ENCODE measurements around the gene TNC.

Gene TNC

DNA sequence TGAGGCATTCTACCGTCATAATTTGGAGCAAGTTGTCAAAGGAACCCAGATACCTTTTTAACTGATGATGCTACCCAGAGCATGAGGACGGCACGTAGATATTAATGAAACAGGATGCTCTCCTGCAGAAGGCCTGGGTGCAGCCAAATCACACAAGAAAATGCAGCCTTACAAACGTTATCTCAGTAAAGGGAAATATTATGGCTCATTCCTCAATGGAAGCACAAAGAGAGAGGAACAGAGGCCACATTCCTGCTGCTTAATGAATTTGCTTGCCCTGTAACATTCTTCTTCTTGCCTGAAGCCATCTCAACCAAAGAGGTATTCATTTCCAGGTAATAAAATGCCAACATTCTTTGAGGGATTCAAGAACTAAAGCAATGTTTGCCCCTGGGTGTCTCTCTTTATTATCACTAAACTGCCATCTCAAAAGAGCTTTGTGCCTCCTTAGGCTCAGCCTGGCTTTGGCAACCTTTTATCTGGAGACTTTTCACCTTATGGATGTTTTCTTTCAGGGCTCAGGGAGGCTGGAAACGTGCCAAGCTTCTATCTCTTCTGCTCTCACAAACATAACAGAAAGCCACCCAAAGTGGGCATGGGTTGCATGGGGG lies 92.9 kb downstream of the TNC start:
- in situ Hi-C loops (cut with MboI; ENCODE audit: low pct_unique_long_range_greater_than_20kb, low sequenced_read_pairs), result loop anchor here (25.0 kb wide), 2 partner anchors 288 to 613 kb away; no protein-coding TSS in a partner anchor
- DNase-seq, result no peak

DNA sequence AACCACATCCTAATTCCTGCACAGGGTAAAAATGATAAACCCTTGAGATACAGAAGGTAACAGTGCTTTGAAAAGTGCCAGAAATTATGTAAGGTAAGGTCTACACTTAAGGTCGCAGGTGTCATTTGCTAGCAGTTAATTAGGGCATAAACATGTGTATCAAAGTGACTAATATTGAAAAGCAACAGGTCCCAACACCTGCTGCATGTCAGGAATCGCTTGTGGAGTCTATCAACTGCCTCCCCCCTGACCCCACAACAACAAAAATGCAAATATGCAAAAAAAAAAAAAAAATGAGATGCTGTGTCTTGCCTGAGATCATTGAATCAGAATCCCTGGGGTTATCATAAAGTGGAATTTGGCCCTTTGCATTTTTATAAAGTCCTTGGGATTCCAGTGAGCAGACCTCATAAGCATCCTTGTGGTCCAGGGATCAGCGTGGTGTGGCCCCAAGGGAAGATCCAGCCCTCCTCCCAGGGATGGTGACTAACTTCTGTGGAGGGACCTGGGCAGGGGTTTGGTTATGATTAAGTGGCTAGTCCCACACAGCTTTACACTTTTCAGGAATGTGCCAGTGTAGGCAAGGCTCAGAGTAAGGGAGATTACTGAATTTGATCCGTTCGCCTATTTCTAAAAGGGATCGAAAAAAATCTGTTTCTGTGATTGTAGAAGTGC lies 95.1 kb downstream of the TNC start:
- no peak for DNase-seq
- in situ Hi-C loops (cut with MboI; ENCODE audit: low pct_unique_long_range_greater_than_20kb, low sequenced_read_pairs), result loop anchor here (25.0 kb wide), 2 partner anchors 286 to 611 kb away; no protein-coding TSS in a partner anchor

GRCh38 chr9:115018547-115019435 lies 99.2 kb downstream of the TNC start:
- in situ Hi-C loops (cut with MboI; ENCODE audit: low pct_unique_long_range_greater_than_20kb, low sequenced_read_pairs), result loop anchor here (25.0 kb wide), 2 partner anchors 281 to 606 kb away; no protein-coding TSS in a partner anchor
- no peak for DNase-seq

DNA sequence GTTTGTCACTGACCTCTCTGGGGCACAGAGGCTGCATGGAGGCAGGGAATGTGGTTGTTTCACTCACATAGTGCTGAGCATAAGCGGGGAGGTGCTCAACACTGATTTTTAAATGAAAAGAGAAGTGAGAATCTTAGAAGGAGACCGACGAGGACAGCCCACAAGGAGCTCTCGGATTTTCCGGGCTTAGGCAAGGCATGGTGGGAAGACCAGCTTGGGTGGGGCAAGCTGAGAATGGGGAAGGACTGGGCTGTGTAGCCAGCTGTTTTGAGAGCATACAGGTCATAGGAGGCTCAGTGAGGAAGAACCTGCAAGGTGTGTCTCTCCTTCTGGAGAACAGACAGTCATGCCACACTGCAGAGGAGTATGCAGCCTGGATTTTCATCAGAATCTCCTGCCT lies 101.6 kb downstream of the TNC start:
- DNase-seq, result no peak
- in situ Hi-C loops (cut with MboI; ENCODE audit: low pct_unique_long_range_greater_than_20kb, low sequenced_read_pairs), result loop anchor here (25.0 kb wide), 2 partner anchors 279 to 604 kb away; no protein-coding TSS in a partner anchor

- peak; percentile 21 for DNase-seq
- in situ Hi-C loops (cut with MboI; ENCODE audit: low pct_unique_long_range_greater_than_20kb, low sequenced_read_pairs), result loop anchor here (25.0 kb wide), 2 partner anchors 278 to 603 kb away; no protein-coding TSS in a partner anchor
Observed at GRCh38 chr9:115015018-115015635, 102.8 kb downstream of the TNC start.

GRCh38 chr9:115014438-115014837 lies 103.5 kb downstream of the TNC start:
- DNase-seq, result no peak
- in situ Hi-C loops (cut with MboI; ENCODE audit: low pct_unique_long_range_greater_than_20kb, low sequenced_read_pairs), result loop anchor here (25.0 kb wide), 2 partner anchors 277 to 602 kb away; no protein-coding TSS in a partner anchor

DNA sequence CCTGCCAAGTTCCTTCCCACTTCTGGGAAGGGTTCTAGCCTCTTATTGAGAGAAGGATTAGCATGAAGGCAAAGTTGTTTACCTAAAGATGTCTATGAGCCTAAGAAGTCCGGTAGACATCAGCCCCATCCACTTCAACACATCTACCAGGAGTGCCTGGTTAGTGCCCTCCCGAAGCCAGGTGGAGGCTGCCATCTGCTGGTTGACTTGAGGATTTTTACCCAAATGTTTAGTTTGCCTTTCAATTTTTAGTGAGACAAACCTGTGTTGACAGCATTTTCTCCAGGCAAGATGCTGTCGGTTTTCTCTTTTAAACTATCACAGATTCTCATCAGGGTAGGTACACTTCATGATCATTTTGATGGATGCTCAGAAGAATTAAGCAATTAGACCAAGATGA lies 104.0 kb downstream of the TNC start:
- in situ Hi-C loops (cut with MboI; ENCODE audit: low pct_unique_long_range_greater_than_20kb, low sequenced_read_pairs), result loop anchor here (25.0 kb wide), 2 partner anchors 277 to 602 kb away; no protein-coding TSS in a partner anchor
- DNase-seq, result peak; percentile 51

GRCh38 chr9:115012486-115012885 lies 105.5 kb downstream of the TNC start:
- no peak for DNase-seq
- in situ Hi-C loops (cut with MboI; ENCODE audit: low pct_unique_long_range_greater_than_20kb, low sequenced_read_pairs), result loop anchor here (25.0 kb wide), 2 partner anchors 275 to 600 kb away; no protein-coding TSS in a partner anchor

DNA sequence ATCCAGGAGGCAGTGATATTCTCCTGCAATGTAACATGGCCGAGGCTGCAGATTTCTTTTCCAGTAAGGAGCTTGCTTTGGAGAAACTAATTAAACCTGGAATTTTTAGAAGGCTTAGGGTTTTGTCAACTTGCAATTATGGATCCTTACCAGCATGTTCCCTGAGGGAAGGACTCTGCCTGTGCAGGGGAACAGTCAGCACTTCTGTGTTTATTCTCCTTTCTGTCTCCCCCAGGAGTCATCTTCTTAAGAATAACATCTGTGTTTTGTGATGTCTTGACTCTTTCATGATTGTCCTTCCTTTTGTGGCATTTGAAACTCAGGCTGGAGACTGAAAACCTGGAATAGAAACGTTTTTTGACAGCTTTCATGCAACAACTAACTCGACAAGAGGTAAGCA lies 107.1 kb downstream of the TNC start:
- in situ Hi-C loops (cut with MboI; ENCODE audit: low pct_unique_long_range_greater_than_20kb, low sequenced_read_pairs), result loop anchor here (25.0 kb wide), 2 partner anchors 274 to 599 kb away; no protein-coding TSS in a partner anchor
- no peak for DNase-seq

DNA sequence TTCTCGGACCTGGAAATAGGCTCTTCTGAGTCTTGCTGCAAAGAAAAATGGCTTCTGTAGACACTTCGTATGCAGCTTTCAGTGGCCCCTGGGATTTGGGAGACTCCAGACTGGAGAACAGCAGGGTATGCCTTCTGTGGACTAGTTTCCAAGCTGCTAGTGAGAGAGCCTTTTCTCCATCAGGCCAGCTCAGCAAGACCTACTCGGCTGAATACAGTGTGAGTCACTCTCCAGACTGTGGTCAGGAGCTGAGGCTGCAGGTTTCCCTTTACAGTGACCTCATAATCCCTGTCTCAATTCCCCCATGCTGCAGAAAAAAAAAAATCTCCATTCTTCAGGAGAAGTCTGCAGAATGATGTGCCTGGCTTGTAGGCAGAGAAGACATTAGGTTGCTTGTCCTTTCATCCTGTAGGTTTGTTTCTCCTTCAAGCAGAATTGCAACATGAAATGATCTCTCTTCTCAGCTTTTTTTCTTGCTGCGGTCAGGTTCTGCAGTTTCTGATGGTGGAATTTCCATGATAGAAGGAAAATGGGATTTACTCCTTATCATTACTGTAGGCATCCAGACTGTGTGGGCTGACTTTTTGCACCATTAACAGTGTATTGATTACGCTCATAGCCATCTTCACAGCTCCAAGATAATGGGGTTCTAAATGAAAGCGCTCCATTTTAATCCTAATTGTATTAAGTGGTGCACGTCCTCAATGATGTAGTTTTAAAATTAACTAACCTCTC lies 109.3 kb downstream of the TNC start:
- in situ Hi-C loops (cut with MboI; ENCODE audit: low pct_unique_long_range_greater_than_20kb, low sequenced_read_pairs), result loop anchor here (25.0 kb wide), 2 partner anchors 271 to 596 kb away; no protein-coding TSS in a partner anchor
- DNase-seq, result no peak

- in situ Hi-C loops (cut with MboI; ENCODE audit: low pct_unique_long_range_greater_than_20kb, low sequenced_read_pairs), result loop anchor here (25.0 kb wide), 2 partner anchors 269 to 594 kb away; no protein-coding TSS in a partner anchor
- no peak for DNase-seq
Observed at GRCh38 chr9:115006660-115007059, 111.3 kb downstream of the TNC start.

DNA sequence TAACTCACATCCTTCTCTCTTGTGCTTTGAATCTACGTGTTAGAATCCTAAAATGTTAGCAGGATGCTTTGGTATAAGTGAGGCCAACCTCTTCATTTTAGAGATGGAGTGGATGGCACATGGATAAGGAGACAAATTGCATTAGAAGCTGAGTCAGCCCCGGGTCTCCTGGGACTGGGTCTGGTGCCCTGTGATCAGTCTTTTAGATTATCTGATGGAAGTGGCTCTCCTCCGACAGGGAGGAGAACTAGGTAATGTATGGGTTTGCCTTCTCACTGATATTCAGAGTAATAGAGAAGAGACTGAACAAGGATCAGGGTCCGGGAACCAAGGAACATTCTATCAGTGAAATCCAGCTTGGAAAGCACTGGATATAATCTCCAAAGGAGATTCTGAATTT lies 112.6 kb downstream of the TNC start:
- in situ Hi-C loops (cut with MboI; ENCODE audit: low pct_unique_long_range_greater_than_20kb, low sequenced_read_pairs), result loop anchor here (25.0 kb wide), 2 partner anchors 268 to 593 kb away; no protein-coding TSS in a partner anchor
- no peak for DNase-seq

DNA sequence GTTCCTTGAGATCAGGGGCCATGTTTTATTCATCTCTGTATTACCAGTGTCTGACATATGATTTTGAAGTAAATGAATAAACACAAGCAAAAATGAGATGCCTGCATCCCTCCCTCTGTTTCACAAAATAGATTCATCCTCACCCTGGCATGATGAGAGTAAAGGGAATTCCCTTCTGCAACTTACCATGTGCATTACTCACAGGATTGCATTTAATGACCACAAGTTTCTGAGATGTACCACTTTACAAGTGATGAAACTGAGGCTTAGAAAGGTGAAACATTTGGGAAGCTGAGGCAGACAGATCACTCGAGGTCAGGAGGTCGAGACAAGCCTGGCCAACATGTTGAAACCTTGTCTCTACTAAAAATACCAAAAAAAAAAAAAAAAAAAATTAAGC lies 113.4 kb downstream of the TNC start:
- in situ Hi-C loops (cut with MboI; ENCODE audit: low pct_unique_long_range_greater_than_20kb, low sequenced_read_pairs), result loop anchor here (25.0 kb wide), 2 partner anchors 267 to 592 kb away; no protein-coding TSS in a partner anchor

DNA sequence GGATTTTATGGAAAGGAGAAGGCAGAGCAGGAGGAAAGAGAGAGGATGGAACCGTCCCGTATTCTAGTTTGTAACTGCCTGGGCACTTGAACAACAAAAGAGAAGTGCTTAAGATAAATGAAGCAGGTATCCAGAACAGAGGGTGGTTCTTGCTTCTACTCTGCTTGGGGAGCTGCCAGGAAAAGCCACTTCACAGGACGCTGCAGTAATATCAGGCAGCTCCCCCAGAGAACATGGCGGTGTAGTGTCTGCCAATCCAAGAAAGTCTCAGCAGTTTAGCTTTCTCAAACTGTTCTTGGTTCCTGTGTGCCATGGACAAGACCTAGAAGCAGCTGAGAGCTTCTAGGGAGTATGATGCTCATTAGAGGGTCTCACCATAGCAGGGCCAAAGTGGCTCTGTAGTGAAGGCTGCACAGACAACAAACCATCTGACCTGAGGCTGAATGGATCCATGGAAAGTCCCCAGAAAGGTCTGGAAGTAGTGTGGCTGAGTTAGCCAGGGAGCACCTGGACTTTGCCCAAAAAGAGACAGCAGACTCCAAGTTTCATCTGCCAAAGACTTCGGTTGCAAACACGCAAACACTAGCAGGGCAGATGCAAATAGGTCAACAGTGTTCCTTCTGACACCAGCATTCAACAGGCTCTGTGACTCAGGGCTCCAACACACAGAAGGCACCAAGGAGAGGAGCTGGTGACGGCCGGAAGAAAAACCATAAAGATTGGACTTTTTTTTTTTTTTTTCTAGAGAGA lies 115.4 kb downstream of the TNC start:
- DNase-seq, result no peak
- in situ Hi-C loops (cut with MboI; ENCODE audit: low pct_unique_long_range_greater_than_20kb, low sequenced_read_pairs), result loop anchor here (25.0 kb wide), 2 partner anchors 265 to 590 kb away; no protein-coding TSS in a partner anchor

More for the DNA sequence above, 113.4 kb downstream of the TNC start:
- no peak for DNase-seq

- in situ Hi-C loops (cut with MboI; ENCODE audit: low pct_unique_long_range_greater_than_20kb, low sequenced_read_pairs), result loop anchor here (25.0 kb wide), 2 partner anchors 263 to 588 kb away; no protein-coding TSS in a partner anchor
- DNase-seq, result no peak
Observed at GRCh38 chr9:115000217-115000639, 117.7 kb downstream of the TNC start.

GRCh38 chr9:114998326-114998725 lies 119.6 kb downstream of the TNC start:
- in situ Hi-C loops (cut with MboI; ENCODE audit: low pct_unique_long_range_greater_than_20kb, low sequenced_read_pairs), result no loop called here

GRCh38 chr9:114995681-114996221 lies 122.2 kb downstream of the TNC start:
- peak; percentile 1 for DNase-seq
- in situ Hi-C loops (cut with MboI; ENCODE audit: low pct_unique_long_range_greater_than_20kb, low sequenced_read_pairs), result no loop called here

More at GRCh38 chr9:114998326-114998725, 119.6 kb downstream of the TNC start:
- DNase-seq, result no peak

Data from KBM-7 (cell line).